ENCODE data around the gene OLFM1.

OLFM1 gene

DNA sequence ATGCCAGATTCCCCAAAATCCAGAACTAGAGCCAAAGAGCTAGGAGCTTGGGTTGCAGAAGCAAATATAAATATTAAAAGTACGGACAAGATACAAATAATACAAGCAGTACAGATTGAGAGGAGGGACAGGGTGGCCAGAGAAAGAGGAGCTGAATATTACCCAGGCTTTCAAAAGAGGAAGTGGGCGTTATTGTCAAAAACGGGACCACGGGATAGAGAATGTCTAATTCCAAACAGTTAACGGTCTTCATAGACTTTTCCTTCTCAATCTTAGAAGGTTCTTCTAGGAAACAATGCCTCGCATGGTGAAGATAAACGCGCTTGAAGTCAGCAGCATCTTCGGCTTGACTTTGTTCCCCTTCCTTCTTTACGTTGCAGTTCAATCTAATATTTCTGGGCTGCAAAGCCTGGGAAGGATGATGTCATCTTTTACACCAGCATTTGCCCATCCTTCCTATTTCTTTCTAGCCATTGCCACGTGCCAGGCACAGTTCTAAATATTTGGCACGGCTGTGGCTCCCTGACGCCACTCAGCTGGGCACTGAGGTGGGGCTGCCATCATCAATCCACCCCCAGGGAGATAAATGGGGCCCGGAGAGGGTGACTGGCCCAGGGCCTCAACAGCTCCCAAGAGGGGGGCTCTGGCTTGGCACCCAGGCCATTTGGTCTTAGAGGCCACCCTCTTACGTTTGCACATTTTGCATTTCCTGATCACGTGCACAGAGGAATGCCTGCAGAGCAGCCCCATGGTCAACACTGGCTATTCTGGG, 16.3 kb upstream of the OLFM1 start:
- Histone ChIP-seq H3K9me3 (ENCODE audit: insufficient read depth, low read length) (no peaks in the 10 kb centered on the region), H2AFZ (ENCODE audit: low read depth, low read length) (no peak overlapping the region), H3K27ac (ENCODE audit: low read length) (no peak overlapping the region), H3K4me3 (ENCODE audit: low read length) (no peak overlapping the region), H3K4me2 (ENCODE audit: low read length) (no peak overlapping the region), H4K20me1 (ENCODE audit: insufficient read depth, low read length) (no peaks in the 10 kb centered on the region), H3K4me1 (ENCODE audit: low read length) (no peaks in the 10 kb centered on the region), H3K36me3 (replicated peaks; ENCODE audit: low read depth, low read length) (no peaks in the 10 kb centered on the region), H3K79me2 (ENCODE audit: low read length) (no peaks in the 10 kb centered on the region), H3K27me3 (ENCODE audit: low read depth, low read length) (no peaks in the 10 kb centered on the region), H3K9ac (ENCODE audit: low read length) (no peak overlapping the region)
- TF ChIP-seq, protein P1, sequence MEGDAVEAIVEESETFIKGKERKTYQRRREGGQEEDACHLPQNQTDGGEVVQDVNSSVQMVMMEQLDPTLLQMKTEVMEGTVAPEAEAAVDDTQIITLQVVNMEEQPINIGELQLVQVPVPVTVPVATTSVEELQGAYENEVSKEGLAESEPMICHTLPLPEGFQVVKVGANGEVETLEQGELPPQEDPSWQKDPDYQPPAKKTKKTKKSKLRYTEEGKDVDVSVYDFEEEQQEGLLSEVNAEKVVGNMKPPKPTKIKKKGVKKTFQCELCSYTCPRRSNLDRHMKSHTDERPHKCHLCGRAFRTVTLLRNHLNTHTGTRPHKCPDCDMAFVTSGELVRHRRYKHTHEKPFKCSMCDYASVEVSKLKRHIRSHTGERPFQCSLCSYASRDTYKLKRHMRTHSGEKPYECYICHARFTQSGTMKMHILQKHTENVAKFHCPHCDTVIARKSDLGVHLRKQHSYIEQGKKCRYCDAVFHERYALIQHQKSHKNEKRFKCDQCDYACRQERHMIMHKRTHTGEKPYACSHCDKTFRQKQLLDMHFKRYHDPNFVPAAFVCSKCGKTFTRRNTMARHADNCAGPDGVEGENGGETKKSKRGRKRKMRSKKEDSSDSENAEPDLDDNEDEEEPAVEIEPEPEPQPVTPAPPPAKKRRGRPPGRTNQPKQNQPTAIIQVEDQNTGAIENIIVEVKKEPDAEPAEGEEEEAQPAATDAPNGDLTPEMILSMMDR (IDR thresholded peaks at IDR 0.05; ENCODE audit: low read depth, low read length), result no peak
- TF ChIP-seq EZH2phosphoT487 (IDR thresholded peaks at IDR 0.05; ENCODE audit: low read depth), result no peak

DNA sequence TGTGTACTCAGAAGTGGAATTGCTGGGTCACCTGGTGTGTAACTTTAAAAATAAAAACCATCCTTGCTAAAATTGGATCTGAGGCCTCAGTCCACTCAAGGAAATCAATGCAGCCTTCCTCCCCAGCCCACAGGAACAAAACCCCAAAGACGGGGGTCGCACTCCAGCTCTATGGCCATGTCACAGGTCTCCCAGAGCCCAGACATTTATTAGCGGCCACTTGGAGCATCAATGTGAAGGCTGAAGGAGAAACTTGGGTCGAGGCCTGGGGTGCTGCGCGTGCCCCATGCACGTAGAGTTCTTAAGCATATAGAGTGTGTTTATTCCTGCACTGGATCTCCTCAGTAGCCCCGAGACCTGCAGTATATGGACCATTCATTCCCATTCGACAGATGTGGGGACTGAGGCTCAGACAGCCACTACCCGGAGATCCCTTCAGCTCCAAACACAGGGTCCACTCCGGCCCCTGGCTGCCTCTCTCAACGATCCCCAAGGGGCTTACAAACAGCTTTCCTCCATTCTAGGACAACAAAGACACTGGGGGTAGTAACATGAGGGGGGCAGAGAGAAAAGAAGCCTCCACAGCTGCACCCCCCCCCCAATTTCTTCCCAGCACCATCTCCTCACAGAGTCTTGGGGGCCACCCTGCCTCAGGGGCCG, 14.3 kb upstream of the OLFM1 start:
- Histone ChIP-seq H3K9me3 (ENCODE audit: insufficient read depth, low read length) (no peaks in the 10 kb centered on the region), H4K20me1 (ENCODE audit: insufficient read depth, low read length) (no peaks in the 10 kb centered on the region), H2AFZ (ENCODE audit: low read depth, low read length) (no peak overlapping the region), H3K36me3 (replicated peaks; ENCODE audit: low read depth, low read length) (no peaks in the 10 kb centered on the region), H3K27ac (ENCODE audit: low read length) (no peak overlapping the region), H3K4me2 (ENCODE audit: low read length) (no peak overlapping the region), H3K27me3 (ENCODE audit: low read depth, low read length) (no peaks in the 10 kb centered on the region), H3K9ac (ENCODE audit: low read length) (no peak overlapping the region), H3K4me1 (ENCODE audit: low read length) (no peaks in the 10 kb centered on the region), H3K4me3 (ENCODE audit: low read length) (no peak overlapping the region), H3K79me2 (ENCODE audit: low read length) (no peaks in the 10 kb centered on the region)
- TF ChIP-seq, protein P1 (IDR thresholded peaks at IDR 0.05; ENCODE audit: low read depth, low read length), result no peak

DNA sequence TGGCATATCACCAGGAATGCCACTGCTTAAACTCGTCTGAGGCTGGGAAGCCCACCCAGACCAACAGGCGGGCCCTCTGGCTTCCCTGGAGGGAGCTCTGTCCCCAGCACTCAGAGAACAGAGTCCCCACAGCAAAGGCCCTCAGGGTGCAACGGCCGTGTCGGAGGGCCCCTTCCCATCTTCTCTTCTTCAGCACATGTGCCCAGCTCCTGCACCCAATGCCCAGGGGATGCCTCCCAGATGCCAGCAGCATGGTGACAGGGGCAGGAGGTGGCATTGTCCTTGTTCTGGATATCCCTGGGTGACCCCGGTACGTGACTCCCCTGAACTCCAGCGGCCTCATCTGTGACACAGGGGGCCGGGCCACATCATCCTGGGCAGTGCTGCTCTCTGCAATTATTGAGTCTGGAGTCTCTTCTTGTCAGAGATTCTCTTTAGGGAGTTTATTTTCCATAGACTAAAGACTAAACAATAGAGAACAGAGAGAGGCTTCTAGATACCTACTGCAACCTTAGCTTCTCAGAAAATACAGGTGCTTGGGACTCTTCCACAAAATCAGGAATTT, 13.6 kb upstream of the OLFM1 start:
- Histone ChIP-seq H3K79me2 (ENCODE audit: low read length) (no peaks in the 10 kb centered on the region), H3K4me3 (ENCODE audit: low read length) (no peak overlapping the region), H3K27me3 (ENCODE audit: low read depth, low read length) (0 out of 2 replicates have a peak, but pooled peaks cover 4% of the 10 kb centered on the region), H3K36me3 (replicated peaks; ENCODE audit: low read depth, low read length) (no peaks in the 10 kb centered on the region), H3K9me3 (ENCODE audit: insufficient read depth, low read length) (no peaks in the 10 kb centered on the region), H3K4me1 (ENCODE audit: low read length) (no peaks in the 10 kb centered on the region), H3K27ac (ENCODE audit: low read length) (no peak overlapping the region), H3K4me2 (ENCODE audit: low read length) (no peak overlapping the region), H4K20me1 (ENCODE audit: insufficient read depth, low read length) (no peaks in the 10 kb centered on the region), H3K9ac (ENCODE audit: low read length) (no peak overlapping the region), H2AFZ (ENCODE audit: low read depth, low read length) (no peak overlapping the region)
- no peak for TF ChIP-seq EZH2phosphoT487 (IDR thresholded peaks at IDR 0.05; ENCODE audit: low read depth)
- TF ChIP-seq, protein P1 (IDR thresholded peaks at IDR 0.05; ENCODE audit: low read depth, low read length), result no peak
